SU-DHL-6 (cell line): Measurements from ENCODE around the gene ROR1.

Experiments used
- CTCF ChIP-seq: fragments of 200-600 bp; sonication (generic); IDR thresholded peaks from one replicate; pipeline ENCODE4 v1.5.1; 2017; ENCODE audit warnings: antibody characterized with exemption, mild to moderate bottlenecking, low read length, moderate library complexity; ENCODE audit not compliant: insufficient read depth, poor library complexity, severe bottlenecking
- EZH2phosphoT487 ChIP-seq: fragments of 200-600 bp; sonication (generic), shearing (Covaris generic); conservative IDR thresholded peaks from 2 replicates; pipeline ENCODE4 v1.6.1; 2018; ENCODE audit warnings: mild to moderate bottlenecking, antibody characterized with exemption, low read length, moderate library complexity, mixed read lengths

DNA sequence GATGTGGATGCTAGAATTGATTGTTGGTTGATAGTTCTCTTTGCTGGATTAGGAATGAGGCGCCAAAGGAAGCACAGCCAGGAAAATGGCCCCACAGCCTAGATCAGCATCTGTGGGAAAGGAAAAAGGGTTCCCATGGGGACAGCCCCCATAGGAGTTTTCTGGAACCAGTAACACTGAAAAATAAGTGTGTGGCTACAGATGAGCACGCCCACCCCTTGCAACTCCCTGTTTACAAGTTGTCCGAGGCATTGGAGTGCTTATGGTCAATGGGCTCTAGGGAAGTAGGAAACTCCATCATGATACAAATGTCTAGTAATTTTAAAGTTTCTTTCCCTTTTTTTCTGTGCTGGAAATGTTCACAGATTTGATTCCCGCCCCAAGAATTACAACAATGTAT is 405.8 kb downstream of the ROR1 start:
- TF ChIP-seq CTCF (no peak), EZH2phosphoT487 (no peak)
